Hepatocyte (in vitro differentiated cells): ENCODE data around the gene KCNJ5.

Experiments used
- EZH2 ChIP-seq: fragments of 200-600 bp; sonication (generic); IDR thresholded peaks from 2 replicates; pipeline ENCODE4 v1.6.1; 2016; ENCODE audit warnings: antibody characterized with exemption, mild to moderate bottlenecking, borderline replicate concordance
- EZH2phosphoT487 ChIP-seq: fragments of 200-600 bp; sonication (generic); IDR thresholded peaks from one replicate; pipeline ENCODE4 v1.6.1; 2018; ENCODE audit warnings: antibody characterized with exemption, mild to moderate bottlenecking, low read depth, moderate library complexity; ENCODE audit not compliant: unreplicated experiment, severe bottlenecking
- TF ChIP-seq, protein P1 (sequence below): fragments of 200-600 bp; sonication (generic); IDR thresholded peaks from 2 replicates; pipeline ENCODE4 v1.5.1; 2016; ENCODE audit warnings: antibody characterized with exemption, mild to moderate bottlenecking; ENCODE audit not compliant: poor library complexity

DNA sequence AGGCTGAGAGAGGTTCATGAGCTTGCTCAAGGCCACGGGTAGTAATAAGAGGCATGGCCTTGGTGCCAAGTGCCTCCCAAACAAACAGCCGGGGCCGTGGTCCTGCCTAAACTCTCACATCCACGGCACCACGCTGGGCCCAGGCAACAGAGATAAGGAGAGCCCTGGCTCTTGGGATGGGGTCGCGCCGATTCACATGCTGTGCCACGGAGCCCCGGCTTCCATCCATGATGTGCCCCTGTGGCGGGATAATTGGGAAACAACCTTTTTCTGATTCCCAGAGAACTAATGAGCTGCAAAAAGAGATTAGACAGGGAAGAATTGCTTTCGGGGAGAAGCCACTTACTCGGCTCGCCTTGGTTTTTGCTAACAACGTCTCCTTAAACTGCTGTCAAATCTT lies 29.5 kb downstream of the KCNJ5 start:
- TF ChIP-seq, protein P1, sequence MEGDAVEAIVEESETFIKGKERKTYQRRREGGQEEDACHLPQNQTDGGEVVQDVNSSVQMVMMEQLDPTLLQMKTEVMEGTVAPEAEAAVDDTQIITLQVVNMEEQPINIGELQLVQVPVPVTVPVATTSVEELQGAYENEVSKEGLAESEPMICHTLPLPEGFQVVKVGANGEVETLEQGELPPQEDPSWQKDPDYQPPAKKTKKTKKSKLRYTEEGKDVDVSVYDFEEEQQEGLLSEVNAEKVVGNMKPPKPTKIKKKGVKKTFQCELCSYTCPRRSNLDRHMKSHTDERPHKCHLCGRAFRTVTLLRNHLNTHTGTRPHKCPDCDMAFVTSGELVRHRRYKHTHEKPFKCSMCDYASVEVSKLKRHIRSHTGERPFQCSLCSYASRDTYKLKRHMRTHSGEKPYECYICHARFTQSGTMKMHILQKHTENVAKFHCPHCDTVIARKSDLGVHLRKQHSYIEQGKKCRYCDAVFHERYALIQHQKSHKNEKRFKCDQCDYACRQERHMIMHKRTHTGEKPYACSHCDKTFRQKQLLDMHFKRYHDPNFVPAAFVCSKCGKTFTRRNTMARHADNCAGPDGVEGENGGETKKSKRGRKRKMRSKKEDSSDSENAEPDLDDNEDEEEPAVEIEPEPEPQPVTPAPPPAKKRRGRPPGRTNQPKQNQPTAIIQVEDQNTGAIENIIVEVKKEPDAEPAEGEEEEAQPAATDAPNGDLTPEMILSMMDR: no peak
- TF ChIP-seq EZH2phosphoT487: no peak
- TF ChIP-seq EZH2: no peak
